NCI-H1436 treated with DMSO at 0.1 percent for 48 hours (cell line): ENCODE data around the gene TCOF1.

Source experiments
- DNase-seq: peaks from one replicate; lab custom pipeline; 2025; lab: John Stamatoyannopoulos, UW

Gene TCOF1

GRCh38 chr5:150357326-150358260 is at the start of gene TCOF1:
TSS of gene TCOF1 (plus strand) at chr5:150357697. CDS start at chr5:150357747, 50 bp downstream.
- DNase-seq = peak; percentile 83

- DNase-seq = no peak
Measured at GRCh38 chr5:150309101-150309885, 48.2 kb upstream of the TCOF1 start.

- DNase-seq = no peak
Measured at GRCh38 chr5:150309886-150310239, 47.6 kb upstream of the TCOF1 start.

- no peak for DNase-seq
Measured at GRCh38 chr5:150310246-150310645, 47.3 kb upstream of the TCOF1 start.

GRCh38 chr5:150311015-150311692 is 46.3 kb upstream of the TCOF1 start:
- DNase-seq = no peak

GRCh38 chr5:150312518-150312917 is 45.0 kb upstream of the TCOF1 start:
- no peak for DNase-seq

- DNase-seq = no peak
Measured at GRCh38 chr5:150313501-150313900, 44.0 kb upstream of the TCOF1 start.

- DNase-seq = no peak
Measured at GRCh38 chr5:150313921-150314716, 43.4 kb upstream of the TCOF1 start.

GRCh38 chr5:150315245-150315644 is 42.3 kb upstream of the TCOF1 start:
- DNase-seq = no peak

GRCh38 chr5:150316320-150316719 is 41.2 kb upstream of the TCOF1 start:
- no peak for DNase-seq

- no peak for DNase-seq
Measured at GRCh38 chr5:150317048-150318003, 40.2 kb upstream of the TCOF1 start.

- DNase-seq = no peak
Measured at GRCh38 chr5:150318613-150319483, 38.6 kb upstream of the TCOF1 start.

- no peak for DNase-seq
Measured at GRCh38 chr5:150319484-150319790, 38.1 kb upstream of the TCOF1 start.

GRCh38 chr5:150320044-150320613 is 37.4 kb upstream of the TCOF1 start:
- no peak for DNase-seq

GRCh38 chr5:150321211-150321610 is 36.3 kb upstream of the TCOF1 start:
- DNase-seq = no peak

GRCh38 chr5:150321784-150322183 is 35.7 kb upstream of the TCOF1 start:
- no peak for DNase-seq

- DNase-seq = no peak
Measured at GRCh38 chr5:150322202-150322601, 35.3 kb upstream of the TCOF1 start.

GRCh38 chr5:150323092-150323491 is 34.4 kb upstream of the TCOF1 start:
- DNase-seq = no peak

GRCh38 chr5:150323819-150324218 is 33.7 kb upstream of the TCOF1 start:
- DNase-seq = no peak
